HG03378 (cell line): Measurements from ENCODE around the gene ZFYVE9.
A peak's percentile ranks its signal among the peaks of the same experiment; 100 is the strongest.
"Not testable (repeated sequence)": the region's sequence is repeated elsewhere in the genome, so short reads cannot be mapped to it uniquely, and the experiment has no call there.

Experiments used
- ATAC-seq: cut with Tn5 transposase; IDR thresholded peaks from one replicate; pipeline ENCODE4 v1.9.1; 2021; ENCODE audit warnings: mild to moderate bottlenecking, moderate library complexity; ENCODE audit not compliant: unreplicated experiment

The ZFYVE9 gene

GRCh38 chr1:52365071-52365745 is 223.3 kb downstream of the ZFYVE9 start:
- ATAC-seq = no peak

GRCh38 chr1:52365746-52366516 is 224.0 kb downstream of the ZFYVE9 start, which contains the start of gene CC2D1B:
Gene CC2D1B, minus strand, starts transcription at chr1:52366205. Its CDS starts 1,585 bp downstream, at chr1:52364620.
- ATAC-seq = peak; percentile 78

GRCh38 chr1:52366517-52366827 is 224.6 kb downstream of the ZFYVE9 start:
- ATAC-seq = peak; percentile 3

GRCh38 chr1:52367272-52367671 is 225.4 kb downstream of the ZFYVE9 start:
- no peak for ATAC-seq

- no peak for ATAC-seq
Measured at GRCh38 chr1:52368383-52369172, 226.7 kb downstream of the ZFYVE9 start.

- ATAC-seq = not testable (repeated sequence)
Measured at GRCh38 chr1:52369851-52370250, 228.0 kb downstream of the ZFYVE9 start.

GRCh38 chr1:52385376-52385775 is 243.5 kb downstream of the ZFYVE9 start:
- ATAC-seq = no peak

- ATAC-seq = no peak
Measured at GRCh38 chr1:52386458-52386857, 244.6 kb downstream of the ZFYVE9 start.

GRCh38 chr1:52393174-52393573 is 251.3 kb downstream of the ZFYVE9 start:
- no peak for ATAC-seq
